Liver (tissue), 9 donors: ENCODE results near the gene SDHB. TPM values are rescaled to one million over a fixed set of nuclear protein-coding genes. Genes with fewer than 3 reads are reported as not detected.

Experiments used
- DNase-seq: peaks from one replicate; pipeline ENCODE4 v3.0.0-alpha.2; 2017; ENCODE audit warnings: low spot score
- H3K27ac ChIP-seq, 2 donors: one replicate each; pipeline ENCODE4 v1.7.0; 2013; ENCODE audit warnings: inconsistent platforms in 2 of 2, low read length in 2 of 2, control low read depth in 1 of 2, low read depth in 1 of 2, mild to moderate bottlenecking in 1 of 2
- H3K27me3 ChIP-seq, 4 donors: one replicate each; pipeline versions ENCODE4 v1.6.1 to v1.7.0; 2013; ENCODE audit warnings: low read length in 3 of 4, inconsistent platforms in 1 of 4, mild to moderate bottlenecking in 1 of 4, moderate library complexity in 1 of 4; ENCODE audit not compliant: control insufficient read depth in 4 of 4, insufficient read depth in 4 of 4
- H3K36me3 ChIP-seq, 4 donors: one replicate each; pipeline versions ENCODE4 v1.6.1 to v1.7.0; 2013; ENCODE audit warnings: low read length in 3 of 4, mild to moderate bottlenecking in 3 of 4, low read depth in 1 of 4, moderate library complexity in 1 of 4; ENCODE audit not compliant: control insufficient read depth in 4 of 4, insufficient read depth in 3 of 4
- H3K4me1 ChIP-seq, 4 donors: one replicate each; pipeline versions ENCODE4 v1.6.1 to v1.7.0; 2013; ENCODE audit warnings: low read length in 3 of 4, mild to moderate bottlenecking in 3 of 4, moderate library complexity in 1 of 4; ENCODE audit not compliant: control insufficient read depth in 4 of 4, insufficient read depth in 4 of 4
- H3K4me3 ChIP-seq, 3 donors: one replicate each; pipeline versions ENCODE4 v1.6.1 to v1.7.0; 2013; ENCODE audit warnings: low read length in 3 of 3, control low read depth in 1 of 3, low read depth in 1 of 3, mild to moderate bottlenecking in 1 of 3
- H3K9ac ChIP-seq, 2 donors: one replicate each; pipeline ENCODE4 v1.7.0; 2013; ENCODE audit warnings: low read length in 2 of 2, mild to moderate bottlenecking in 2 of 2, moderate library complexity in 2 of 2, control low read depth in 1 of 2, low read depth in 1 of 2
- H3K9me3 ChIP-seq, 4 donors: one replicate each; pipeline versions ENCODE4 v1.6.1 to v1.7.0; 2013; ENCODE audit warnings: low read length in 3 of 4; ENCODE audit not compliant: control insufficient read depth in 4 of 4
- FOXA1 ChIP-seq: IDR thresholded peaks from 2 replicates; pipeline ENCODE4 v1.6.1; 2016; ENCODE audit warnings: antibody characterized with exemption
- FOXA2 ChIP-seq: IDR thresholded peaks from 2 replicates; pipeline ENCODE4 v1.6.1; 2016; ENCODE audit warnings: antibody characterized with exemption
- GABPA ChIP-seq, 2 donors: IDR thresholded peaks in 1 of 2; conservative IDR thresholded peaks in 1 of 2; 2 replicates each; pipeline ENCODE4 v1.6.1; 2016; ENCODE audit warnings: antibody characterized with exemption in 2 of 2, mild to moderate bottlenecking in 1 of 2, moderate library complexity in 1 of 2
- HNF4A ChIP-seq, 2 donors: conservative IDR thresholded peaks; 2 replicates each; pipeline ENCODE4 v1.6.1; 2016; ENCODE audit warnings: antibody characterized with exemption in 2 of 2, mild to moderate bottlenecking in 2 of 2
- HNF4G ChIP-seq: IDR thresholded peaks from 2 replicates; pipeline ENCODE4 v1.6.1; 2016; ENCODE audit warnings: antibody characterized with exemption
- JUND ChIP-seq, 2 donors: IDR thresholded peaks; 2 replicates each; pipeline ENCODE4 v1.6.1; 2016; ENCODE audit warnings: antibody characterized with exemption in 2 of 2
- RAD21 ChIP-seq, 2 donors: IDR thresholded peaks; 2 replicates each; pipeline ENCODE4 v1.6.1; 2016; ENCODE audit warnings: antibody characterized with exemption in 2 of 2, mild to moderate bottlenecking in 2 of 2
- RXRA ChIP-seq, 2 donors: IDR thresholded peaks; 2 replicates each; pipeline ENCODE4 v1.6.1; 2017 to 2018; ENCODE audit warnings: antibody characterized with exemption in 2 of 2, mild to moderate bottlenecking in 1 of 2
- SP1 ChIP-seq: IDR thresholded peaks from 2 replicates; pipeline ENCODE4 v1.6.1; 2018; ENCODE audit warnings: antibody characterized with exemption, mild to moderate bottlenecking
- TAF1 ChIP-seq: conservative IDR thresholded peaks from 2 replicates; pipeline ENCODE4 v1.6.1; 2016; ENCODE audit warnings: antibody characterized with exemption, mild to moderate bottlenecking
- YY1 ChIP-seq: IDR thresholded peaks from 2 replicates; pipeline ENCODE4 v1.6.1; 2016; ENCODE audit warnings: antibody characterized with exemption, mild to moderate bottlenecking
- WGBS: extraction: QIAGEN DNeasy Blood & Tissue Kit; methylation state at CpG from one replicate; pipeline ENCODE4 v1.1.7; 2013; 5-methylcytosine and 5-hydroxymethylcytosine counted together
- polyA plus RNA-seq, 2 donors: library from polyadenylated mRNA; stranded (reverse) in 1 of 2; unstranded in 1 of 2; fragments of 200-250 nt in 1 of 2; fragments of >200 nt in 1 of 2; fragmentation: Nextera tagmentation in 1 of 2; extraction: Ambion mirVana in 1 of 2; gene quantifications; one replicate each; pipeline versions ENCODE4 v1.2.1 to v1.2.3, GENCODE V29; 2013 to 2015
- total RNA-seq, 2 donors: library from RNA; depleted of rRNA; stranded (reverse); fragments of >200 nt; gene quantifications; one replicate each; pipeline ENCODE4 v1.2.3, GENCODE V29; 2014
- TF ChIP-seq, protein P1 (sequence below): fragments of 150-350 bp; IDR thresholded peaks from 2 replicates; pipeline ENCODE4 v1.5.1; 2017; ENCODE audit warnings: improper control_type of control experiment, low read depth, low read length; ENCODE audit not compliant: missing input control
- TF ChIP-seq, protein P2 (sequence below): IDR thresholded peaks from 2 replicates; pipeline ENCODE4 v1.6.1; 2016; ENCODE audit warnings: antibody characterized with exemption, mild to moderate bottlenecking
- TF ChIP-seq, protein P3 (sequence below): IDR thresholded peaks from 2 replicates; pipeline ENCODE4 v1.6.1; 2016; ENCODE audit warnings: antibody characterized with exemption
- TF ChIP-seq, protein P4 (sequence below): IDR thresholded peaks from 2 replicates; pipeline ENCODE4 v1.6.1; 2016; ENCODE audit warnings: antibody characterized with exemption
- donor health status: healthy.
- donor health status: healthy.
- donor health status: healthy.
- donor health status: healthy.
- donor health status: healthy.

SDHB gene
- total and polyA plus RNA-seq, 4 donors: 73.9 to 279 (median 172) TPM

DNA sequence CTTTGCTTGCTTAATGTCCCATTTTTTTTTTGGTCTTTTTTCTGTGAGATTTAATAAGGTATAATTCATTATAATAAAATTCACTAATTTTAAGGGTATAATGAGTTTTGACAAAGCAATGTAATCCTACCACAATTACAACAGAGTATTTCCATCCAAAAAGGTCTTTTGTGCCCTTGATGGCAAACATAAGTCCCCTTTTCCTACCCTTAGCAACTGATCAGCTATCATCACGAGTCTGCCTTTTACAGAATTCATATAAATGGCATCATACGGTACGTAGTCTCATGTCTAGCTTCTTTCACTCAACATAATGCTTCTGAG, 7.5 kb downstream of the SDHB start:
- no peaks in the 10 kb centered on the region for H3K9me3 ChIP-seq
- no peak overlapping the region for H3K27ac ChIP-seq
- peaks cover 3 to 25% (median 20%) of the 10 kb centered on the region in 4 donors for H3K4me1 ChIP-seq
- DNase-seq: no peak
- peaks cover 14 to 33% (median 21%) of the 10 kb centered on the region in 4 donors for H3K36me3 ChIP-seq
- TF ChIP-seq HNF4A (conservative IDR thresholded peaks at IDR 0.05): peak in 1 of 2 donors; percentile 0
- TF ChIP-seq, protein P1, sequence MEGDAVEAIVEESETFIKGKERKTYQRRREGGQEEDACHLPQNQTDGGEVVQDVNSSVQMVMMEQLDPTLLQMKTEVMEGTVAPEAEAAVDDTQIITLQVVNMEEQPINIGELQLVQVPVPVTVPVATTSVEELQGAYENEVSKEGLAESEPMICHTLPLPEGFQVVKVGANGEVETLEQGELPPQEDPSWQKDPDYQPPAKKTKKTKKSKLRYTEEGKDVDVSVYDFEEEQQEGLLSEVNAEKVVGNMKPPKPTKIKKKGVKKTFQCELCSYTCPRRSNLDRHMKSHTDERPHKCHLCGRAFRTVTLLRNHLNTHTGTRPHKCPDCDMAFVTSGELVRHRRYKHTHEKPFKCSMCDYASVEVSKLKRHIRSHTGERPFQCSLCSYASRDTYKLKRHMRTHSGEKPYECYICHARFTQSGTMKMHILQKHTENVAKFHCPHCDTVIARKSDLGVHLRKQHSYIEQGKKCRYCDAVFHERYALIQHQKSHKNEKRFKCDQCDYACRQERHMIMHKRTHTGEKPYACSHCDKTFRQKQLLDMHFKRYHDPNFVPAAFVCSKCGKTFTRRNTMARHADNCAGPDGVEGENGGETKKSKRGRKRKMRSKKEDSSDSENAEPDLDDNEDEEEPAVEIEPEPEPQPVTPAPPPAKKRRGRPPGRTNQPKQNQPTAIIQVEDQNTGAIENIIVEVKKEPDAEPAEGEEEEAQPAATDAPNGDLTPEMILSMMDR: no peak
- no peak for TF ChIP-seq JUND (IDR thresholded peaks at IDR 0.05)
- no peaks in the 10 kb centered on the region for H3K27me3 ChIP-seq
- 61% methylated on average over 3 of the region's 3 CpGs for WGBS
- no peak overlapping the region for H3K4me3 ChIP-seq
- no peak overlapping the region for H3K9ac ChIP-seq

DNA sequence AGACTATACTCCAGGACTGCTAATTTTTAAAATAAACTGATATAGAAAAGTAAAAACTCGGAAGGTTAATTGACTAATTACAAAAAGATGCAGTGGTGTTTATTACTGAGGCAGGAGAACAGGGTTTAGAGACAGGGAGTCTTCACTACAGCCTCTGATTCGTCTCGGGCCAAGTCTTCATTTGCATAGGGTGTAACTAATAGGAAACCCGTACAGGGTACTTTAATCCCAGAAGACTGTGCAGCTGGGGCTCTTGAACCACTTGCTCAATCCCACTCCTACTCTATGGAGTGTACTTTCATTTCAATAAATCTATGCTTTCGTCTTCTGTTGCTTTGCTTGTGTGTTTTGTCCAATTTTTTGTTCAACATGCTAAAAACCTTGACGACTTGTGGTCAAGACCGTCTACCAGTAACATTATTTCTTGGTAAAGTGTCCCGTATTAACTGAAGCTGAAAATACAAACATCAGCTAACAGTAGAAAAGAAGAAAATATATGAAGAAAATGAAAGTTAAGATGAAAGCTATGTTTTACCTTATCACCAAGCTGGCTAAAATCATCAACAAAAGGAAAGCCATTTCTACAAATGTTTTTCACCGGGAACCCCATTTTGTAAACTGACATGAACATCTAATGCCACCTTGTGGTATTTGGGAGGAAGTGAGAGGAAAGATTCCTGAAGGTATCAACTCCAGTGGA, 8.0 kb downstream of the SDHB start:
- H3K36me3 ChIP-seq: peaks cover 14 to 33% (median 22%) of the 10 kb centered on the region in 4 donors
- H3K9ac ChIP-seq: no peak overlapping the region
- H3K27me3 ChIP-seq: no peaks in the 10 kb centered on the region
- H3K4me3 ChIP-seq: no peak overlapping the region
- TF ChIP-seq HNF4G (no peak), TAF1 (no peak), FOXA2 (no peak), JUND (IDR thresholded peaks at IDR 0.05) (no peak), FOXA1 (no peak), RAD21 (IDR thresholded peaks at IDR 0.05) (peak; percentile 86), GABPA (IDR thresholded peaks at IDR 0.05 in 1 of 2, conservative IDR thresholded peaks at IDR 0.05 in 1 of 2) (no peak), HNF4A (conservative IDR thresholded peaks at IDR 0.05) (peak; percentile 44 to 70), RXRA (IDR thresholded peaks at IDR 0.05) (no peak), SP1 (no peak), YY1 (peak; percentile 40)
- TF ChIP-seq, protein P2, sequence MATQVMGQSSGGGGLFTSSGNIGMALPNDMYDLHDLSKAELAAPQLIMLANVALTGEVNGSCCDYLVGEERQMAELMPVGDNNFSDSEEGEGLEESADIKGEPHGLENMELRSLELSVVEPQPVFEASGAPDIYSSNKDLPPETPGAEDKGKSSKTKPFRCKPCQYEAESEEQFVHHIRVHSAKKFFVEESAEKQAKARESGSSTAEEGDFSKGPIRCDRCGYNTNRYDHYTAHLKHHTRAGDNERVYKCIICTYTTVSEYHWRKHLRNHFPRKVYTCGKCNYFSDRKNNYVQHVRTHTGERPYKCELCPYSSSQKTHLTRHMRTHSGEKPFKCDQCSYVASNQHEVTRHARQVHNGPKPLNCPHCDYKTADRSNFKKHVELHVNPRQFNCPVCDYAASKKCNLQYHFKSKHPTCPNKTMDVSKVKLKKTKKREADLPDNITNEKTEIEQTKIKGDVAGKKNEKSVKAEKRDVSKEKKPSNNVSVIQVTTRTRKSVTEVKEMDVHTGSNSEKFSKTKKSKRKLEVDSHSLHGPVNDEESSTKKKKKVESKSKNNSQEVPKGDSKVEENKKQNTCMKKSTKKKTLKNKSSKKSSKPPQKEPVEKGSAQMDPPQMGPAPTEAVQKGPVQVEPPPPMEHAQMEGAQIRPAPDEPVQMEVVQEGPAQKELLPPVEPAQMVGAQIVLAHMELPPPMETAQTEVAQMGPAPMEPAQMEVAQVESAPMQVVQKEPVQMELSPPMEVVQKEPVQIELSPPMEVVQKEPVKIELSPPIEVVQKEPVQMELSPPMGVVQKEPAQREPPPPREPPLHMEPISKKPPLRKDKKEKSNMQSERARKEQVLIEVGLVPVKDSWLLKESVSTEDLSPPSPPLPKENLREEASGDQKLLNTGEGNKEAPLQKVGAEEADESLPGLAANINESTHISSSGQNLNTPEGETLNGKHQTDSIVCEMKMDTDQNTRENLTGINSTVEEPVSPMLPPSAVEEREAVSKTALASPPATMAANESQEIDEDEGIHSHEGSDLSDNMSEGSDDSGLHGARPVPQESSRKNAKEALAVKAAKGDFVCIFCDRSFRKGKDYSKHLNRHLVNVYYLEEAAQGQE: no peak
- TF ChIP-seq, protein P3, sequence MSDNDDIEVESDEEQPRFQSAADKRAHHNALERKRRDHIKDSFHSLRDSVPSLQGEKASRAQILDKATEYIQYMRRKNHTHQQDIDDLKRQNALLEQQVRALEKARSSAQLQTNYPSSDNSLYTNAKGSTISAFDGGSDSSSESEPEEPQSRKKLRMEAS: no peak
- TF ChIP-seq, protein P4, sequence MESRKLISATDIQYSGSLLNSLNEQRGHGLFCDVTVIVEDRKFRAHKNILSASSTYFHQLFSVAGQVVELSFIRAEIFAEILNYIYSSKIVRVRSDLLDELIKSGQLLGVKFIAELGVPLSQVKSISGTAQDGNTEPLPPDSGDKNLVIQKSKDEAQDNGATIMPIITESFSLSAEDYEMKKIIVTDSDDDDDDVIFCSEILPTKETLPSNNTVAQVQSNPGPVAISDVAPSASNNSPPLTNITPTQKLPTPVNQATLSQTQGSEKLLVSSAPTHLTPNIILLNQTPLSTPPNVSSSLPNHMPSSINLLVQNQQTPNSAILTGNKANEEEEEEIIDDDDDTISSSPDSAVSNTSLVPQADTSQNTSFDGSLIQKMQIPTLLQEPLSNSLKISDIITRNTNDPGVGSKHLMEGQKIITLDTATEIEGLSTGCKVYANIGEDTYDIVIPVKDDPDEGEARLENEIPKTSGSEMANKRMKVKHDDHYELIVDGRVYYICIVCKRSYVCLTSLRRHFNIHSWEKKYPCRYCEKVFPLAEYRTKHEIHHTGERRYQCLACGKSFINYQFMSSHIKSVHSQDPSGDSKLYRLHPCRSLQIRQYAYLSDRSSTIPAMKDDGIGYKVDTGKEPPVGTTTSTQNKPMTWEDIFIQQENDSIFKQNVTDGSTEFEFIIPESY: no peak
- TF ChIP-seq, protein P1: peak; percentile 71
- WGBS: 44% methylated on average over 9 of the region's 9 CpGs
- no peak for DNase-seq
- no peaks in the 10 kb centered on the region for H3K9me3 ChIP-seq
- peaks cover 3 to 22% (median 19%) of the 10 kb centered on the region in 4 donors for H3K4me1 ChIP-seq
- H3K27ac ChIP-seq: peak overlapping the region in 1 of 2 donors; percentile 46
